GM13976 (cell line): ENCODE data around the gene CUBN.

Experiments used
- DNase-seq: peaks from one replicate; pipeline ENCODE4 v3.0.0; 2012; ENCODE audit warnings: low spot score
- CTCF ChIP-seq: IDR thresholded peaks from 2 replicates; pipeline ENCODE4 v1.5.1; 2012; ENCODE audit warnings: borderline replicate concordance, mild to moderate bottlenecking; ENCODE audit not compliant: insufficient read depth; ENCODE audit errors: extremely low read depth, missing control alignments, control extremely low read depth
- in situ Hi-C: fragments of 300-500 bp; cut with MboI; formaldehyde crosslinking; loops from one replicate; pipeline ENCODE4 v1.12.0; 2022; ENCODE audit warnings: low sequenced_read_pairs, mixed read lengths, inconsistent platforms; ENCODE audit not compliant: unreplicated experiment

CUBN gene

GRCh38 chr10:16933783-16934182 lies 195.8 kb downstream of the CUBN start:
- TF ChIP-seq CTCF = no peak
- in situ Hi-C loops = no loop called here

GRCh38 chr10:16931930-16932329 lies 197.7 kb downstream of the CUBN start:
- no peak for TF ChIP-seq CTCF
- DNase-seq = no peak
- in situ Hi-C loops = no loop called here

More at GRCh38 chr10:16933783-16934182, 195.8 kb downstream of the CUBN start:
- DNase-seq = no peak

- in situ Hi-C loops = no loop called here
- no peak for DNase-seq
- no peak for TF ChIP-seq CTCF
These were observed 199.1 kb downstream of the CUBN start for GRCh38 chr10:16930540-16930939.

- TF ChIP-seq CTCF = no peak
- in situ Hi-C loops = no loop called here
These were observed 200.5 kb downstream of the CUBN start for GRCh38 chr10:16929069-16929468.

GRCh38 chr10:16927546-16927945 lies 202.1 kb downstream of the CUBN start:
- no peak for TF ChIP-seq CTCF
- no peak for DNase-seq
- in situ Hi-C loops = no loop called here

More at GRCh38 chr10:16929069-16929468, 200.5 kb downstream of the CUBN start:
- DNase-seq = no peak

GRCh38 chr10:16923726-16924125 lies 205.9 kb downstream of the CUBN start:
- no peak for DNase-seq
- no peak for TF ChIP-seq CTCF
- in situ Hi-C loops = no loop called here

GRCh38 chr10:16923309-16923708 lies 206.3 kb downstream of the CUBN start:
- no peak for DNase-seq
- no peak for TF ChIP-seq CTCF
- in situ Hi-C loops = no loop called here
